ENCODE measurements around the gene HID1.

- TF ChIP-seq CTCF (IDR thresholded peaks at IDR 0.05 in 4 of 5, conservative IDR thresholded peaks at IDR 0.05 in 1 of 5) (peak; percentile 45 to 72 (median 60)), POLR2A (IDR thresholded peaks at IDR 0.05) (no peak)
These were observed 40.0 kb upstream of the HID1 start, which contains the start of gene MRPL58 for GRCh38 chr17:75012346-75013091.
